Mesothelial cell of epicardium (in vitro differentiated cells): Measurements from ENCODE around the gene FAM20C. TPM values are rescaled to one million over a fixed set of nuclear protein-coding genes. Genes with fewer than 3 reads are reported as not detected.

ENCODE experiments used
- DNase-seq, 2 experiments: peaks; one replicate each; pipeline ENCODE4 v3.0.0; 2021; ENCODE audit warnings: low spot score in 2 of 2; ENCODE audit not compliant: unreplicated experiment in 2 of 2
- H3K27ac Mint-ChIP-seq: 2 replicates; pipeline ENCODE4 v1.8.0; 2021; ENCODE audit warnings: mixed read lengths
- H3K27me3 Mint-ChIP-seq: 2 replicates; pipeline ENCODE4 v1.8.0; 2021; ENCODE audit warnings: low read depth, mixed read lengths
- H3K36me3 Mint-ChIP-seq: 2 replicates; pipeline ENCODE4 v1.8.0; 2021; ENCODE audit warnings: mixed read lengths
- H3K4me1 Mint-ChIP-seq: 2 replicates; pipeline ENCODE4 v1.8.0; 2021; ENCODE audit warnings: mixed read lengths
- H3K4me3 Mint-ChIP-seq: 2 replicates; pipeline ENCODE4 v1.8.0; 2021; ENCODE audit warnings: mild to moderate bottlenecking, moderate library complexity, mixed read lengths
- H3K9me3 Mint-ChIP-seq: 2 replicates; pipeline ENCODE4 v1.8.0; 2021; ENCODE audit warnings: mixed read lengths
- CTCF ChIP-seq: fragments of 200-600 bp; sonication (generic); IDR thresholded peaks from one replicate; pipeline ENCODE4 v1.5.0; 2021; ENCODE audit warnings: antibody characterized with exemption; ENCODE audit not compliant: unreplicated experiment
- total RNA-seq: library from RNA; stranded (reverse); gene quantifications from 3 replicates; pipeline ENCODE4 v1.2.1, GENCODE V29; 2021

The FAM20C gene
- total RNA-seq, 1 donor from 2014 or later, result 17.8 TPM

GRCh38 chr7:219581-220150, 27.3 kb downstream of the FAM20C start:
- no peaks in the 10 kb centered on the region for H3K27me3 Mint-ChIP-seq
- no peak overlapping the region for H3K4me3 Mint-ChIP-seq
- H3K9me3 Mint-ChIP-seq, result no peaks in the 10 kb centered on the region
- H3K27ac Mint-ChIP-seq, result no peak overlapping the region
- no peak for TF ChIP-seq CTCF
- no peak for DNase-seq
- peaks cover 17% of the 10 kb centered on the region for H3K4me1 Mint-ChIP-seq
- no peaks in the 10 kb centered on the region for H3K36me3 Mint-ChIP-seq

DNA sequence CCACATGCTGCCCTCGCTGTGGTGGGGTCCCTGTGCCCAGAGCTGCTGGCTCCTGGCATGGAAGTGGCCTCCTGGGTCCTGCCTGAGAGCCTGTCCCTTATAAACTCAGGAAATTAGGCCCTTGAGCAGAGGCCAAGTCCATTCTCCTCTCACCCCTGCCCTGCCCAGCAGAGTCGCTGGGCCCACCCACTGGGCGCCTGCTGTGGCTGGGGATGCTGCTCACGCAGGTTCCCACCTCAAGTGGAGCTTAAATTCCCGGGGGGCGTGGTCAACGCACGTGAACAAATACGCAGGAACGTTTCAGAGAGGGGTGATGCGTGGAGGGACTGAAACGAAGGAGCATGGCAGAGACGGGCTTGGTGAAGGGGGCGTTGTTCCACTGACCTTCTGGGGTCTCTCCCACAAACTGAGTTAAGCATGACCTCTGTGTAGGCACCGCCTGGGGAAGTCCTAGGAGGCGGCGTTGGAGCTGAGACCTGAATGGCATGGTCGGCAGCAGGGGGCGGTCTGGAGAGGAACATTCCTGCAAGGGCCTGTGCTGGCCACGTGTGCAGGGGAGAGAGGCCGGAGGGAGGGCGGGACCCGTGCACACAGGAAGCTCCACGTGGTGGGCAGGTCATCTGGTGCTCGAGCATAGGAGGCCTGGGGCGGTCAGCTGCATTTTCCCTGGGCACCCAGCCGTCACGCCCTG, 27.9 kb downstream of the FAM20C start:
- Mint-ChIP-seq H3K36me3 (no peaks in the 10 kb centered on the region), H3K27me3 (no peaks in the 10 kb centered on the region), H3K27ac (no peak overlapping the region), H3K4me3 (no peak overlapping the region), H3K4me1 (peaks cover 13% of the 10 kb centered on the region), H3K9me3 (no peaks in the 10 kb centered on the region)
- TF ChIP-seq CTCF, result no peak
- no peak for DNase-seq

DNA sequence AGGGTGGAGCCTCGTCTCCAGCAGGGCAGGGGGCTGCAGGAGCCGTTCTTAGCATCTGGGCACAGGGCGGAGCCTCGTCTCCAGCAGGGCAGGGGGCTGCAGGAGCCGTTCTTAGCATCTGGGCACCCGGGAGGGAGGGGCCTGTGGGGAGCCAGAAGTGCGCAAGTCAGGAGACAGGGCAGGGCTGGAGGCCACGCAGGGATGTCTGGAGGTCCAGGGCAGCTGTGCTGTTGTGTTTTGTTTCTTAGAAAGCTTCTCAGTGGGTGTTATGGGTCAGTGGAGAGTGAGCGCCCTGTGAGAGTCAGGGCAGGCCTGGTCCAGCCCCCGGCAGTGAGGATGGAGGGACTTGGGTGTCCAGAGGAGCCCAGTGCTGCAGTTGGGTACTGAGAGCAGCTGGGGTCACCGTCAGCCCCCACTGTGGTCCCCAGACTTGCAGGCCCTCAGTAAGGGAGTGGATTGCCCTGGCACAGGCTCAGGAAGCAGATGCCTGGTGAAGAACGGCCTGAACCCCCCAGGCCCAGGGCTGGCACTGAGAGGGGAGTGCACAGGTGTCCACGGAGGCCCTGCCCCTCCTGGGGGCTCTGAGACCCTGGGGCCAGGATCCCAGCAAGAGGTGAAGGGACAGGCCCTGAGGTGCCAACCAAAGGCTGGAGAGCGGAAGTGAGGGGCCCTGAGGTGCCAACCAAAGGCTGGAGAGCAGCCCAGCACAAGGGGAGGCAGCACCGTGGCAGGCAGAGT, 29.8 kb downstream of the FAM20C start:
- DNase-seq, result no peak
- Mint-ChIP-seq H3K4me1 (peaks cover 6% of the 10 kb centered on the region), H3K27ac (no peak overlapping the region), H3K36me3 (no peaks in the 10 kb centered on the region), H3K27me3 (no peaks in the 10 kb centered on the region), H3K9me3 (no peaks in the 10 kb centered on the region), H3K4me3 (no peak overlapping the region)
- TF ChIP-seq CTCF, result no peak

GRCh38 chr7:222716-223041, 30.3 kb downstream of the FAM20C start:
- Mint-ChIP-seq H3K27ac (no peak overlapping the region), H3K4me3 (no peak overlapping the region), H3K27me3 (no peaks in the 10 kb centered on the region), H3K36me3 (no peaks in the 10 kb centered on the region), H3K9me3 (no peaks in the 10 kb centered on the region), H3K4me1 (peaks cover 6% of the 10 kb centered on the region)
- DNase-seq, result no peak
- TF ChIP-seq CTCF, result no peak

GRCh38 chr7:223118-223800, 30.9 kb downstream of the FAM20C start:
- no peak overlapping the region for H3K27ac Mint-ChIP-seq

More at GRCh38 chr7:223118-223800, 30.9 kb downstream of the FAM20C start:
- Mint-ChIP-seq H3K27me3 (no peaks in the 10 kb centered on the region), H3K36me3 (no peaks in the 10 kb centered on the region), H3K4me1 (peaks cover 6% of the 10 kb centered on the region), H3K4me3 (no peak overlapping the region), H3K9me3 (no peaks in the 10 kb centered on the region)
- DNase-seq, result no peak
- no peak for TF ChIP-seq CTCF
